Fibroblast of skin of left quadriceps (primary cell): ENCODE measurements around the gene SEPTIN5.
"Not testable (repeated sequence)": the region's sequence is repeated elsewhere in the genome, so short reads cannot be mapped to it uniquely, and the experiment has no call there.

ENCODE experiments used
- DNase-seq, 2 experiments: peaks; one replicate each; pipeline ENCODE4 v3.0.0-alpha.2; 2013; ENCODE audit warnings: low read depth in 2 of 2

SEPTIN5 gene

GRCh38 chr22:19714312-19715187 lies at the start of gene SEPTIN5:
Gene SEPTIN5, plus strand, starts transcription at chr22:19714503. Its CDS starts 86 bp downstream, at chr22:19714589.
- no peak for DNase-seq

- no peak for DNase-seq
Observed at GRCh38 chr22:19664951-19665783, 49.1 kb upstream of the SEPTIN5 start.

- no peak for DNase-seq
Observed at GRCh38 chr22:19665784-19666672, 48.3 kb upstream of the SEPTIN5 start.

GRCh38 chr22:19666673-19667593 lies 47.4 kb upstream of the SEPTIN5 start:
- peak; percentile 11 to 23 for DNase-seq

GRCh38 chr22:19667872-19668740 lies 46.2 kb upstream of the SEPTIN5 start:
- no peak for DNase-seq

GRCh38 chr22:19668748-19669147 lies 45.6 kb upstream of the SEPTIN5 start:
- no peak for DNase-seq

- no peak for DNase-seq
Observed at GRCh38 chr22:19669570-19669969, 44.7 kb upstream of the SEPTIN5 start.

- DNase-seq = no peak
Observed at GRCh38 chr22:19671316-19671715, 43.0 kb upstream of the SEPTIN5 start.

- no peak for DNase-seq
Observed at GRCh38 chr22:19672054-19672776, 42.1 kb upstream of the SEPTIN5 start.

GRCh38 chr22:19673660-19674059 lies 40.6 kb upstream of the SEPTIN5 start:
- DNase-seq = no peak

GRCh38 chr22:19674129-19674928 lies 40.0 kb upstream of the SEPTIN5 start:
- DNase-seq = no peak

- no peak for DNase-seq
Observed at GRCh38 chr22:19674929-19675253, 39.4 kb upstream of the SEPTIN5 start.

GRCh38 chr22:19675428-19675827 lies 38.9 kb upstream of the SEPTIN5 start:
- no peak for DNase-seq

GRCh38 chr22:19676437-19676836 lies 37.9 kb upstream of the SEPTIN5 start:
- DNase-seq = not testable (repeated sequence)

GRCh38 chr22:19678949-19679521 lies 35.3 kb upstream of the SEPTIN5 start:
- DNase-seq = no peak

GRCh38 chr22:19679522-19680101 lies 34.7 kb upstream of the SEPTIN5 start:
- no peak for DNase-seq

- no peak for DNase-seq
Observed at GRCh38 chr22:19680287-19680881, 33.9 kb upstream of the SEPTIN5 start.
